Measurements from ENCODE around the gene QRICH1.
A peak's percentile ranks its signal among the peaks of the same experiment; 100 is the strongest.
"Not testable (repeated sequence)": the region's sequence is repeated elsewhere in the genome, so short reads cannot be mapped to it uniquely, and the experiment has no call there.

Gene QRICH1

DNA sequence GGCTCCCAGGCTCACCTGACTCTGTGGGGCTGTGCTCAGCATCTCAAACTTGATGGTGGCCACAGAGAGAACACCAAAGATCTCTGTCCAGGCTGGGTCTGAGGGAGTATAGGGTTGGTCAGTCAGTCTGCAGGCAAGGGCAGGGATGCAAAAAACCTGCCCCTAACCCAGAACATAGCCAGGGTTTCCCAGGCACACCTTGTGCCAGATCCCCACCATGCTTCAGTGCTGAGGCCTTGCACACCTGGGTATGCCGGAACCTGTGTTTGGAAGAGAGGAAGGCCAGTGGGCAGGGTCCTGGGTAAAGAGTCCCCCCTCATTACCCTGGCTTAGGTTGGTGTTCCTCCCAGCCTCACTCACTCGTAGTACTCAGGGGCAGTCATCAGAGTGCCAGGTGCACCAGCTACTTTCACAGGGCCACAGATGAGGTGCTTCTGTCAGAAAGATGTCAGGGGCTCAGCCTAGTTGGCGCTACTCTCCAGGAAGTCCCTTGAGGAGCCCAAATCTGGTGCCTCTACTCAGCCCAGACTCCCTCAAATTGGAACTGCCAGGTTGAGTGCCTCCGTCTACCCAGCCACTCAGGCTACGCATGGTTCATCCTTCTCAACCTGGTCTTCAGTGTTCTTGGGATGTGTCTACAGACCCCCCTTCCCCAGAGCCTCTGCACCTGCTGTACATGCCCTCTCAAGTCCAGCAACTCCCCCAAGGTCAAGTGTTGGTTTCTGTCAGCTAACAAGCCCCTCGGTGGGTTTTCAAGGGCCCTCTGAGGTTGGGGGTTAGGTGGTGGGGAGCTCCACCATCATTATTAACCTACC is 77.2 kb downstream of the QRICH1 start:
- DNase-seq, result no peak

- no peak for DNase-seq
Observed at GRCh38 chr3:49015765-49016164, 78.1 kb downstream of the QRICH1 start.

DNA sequence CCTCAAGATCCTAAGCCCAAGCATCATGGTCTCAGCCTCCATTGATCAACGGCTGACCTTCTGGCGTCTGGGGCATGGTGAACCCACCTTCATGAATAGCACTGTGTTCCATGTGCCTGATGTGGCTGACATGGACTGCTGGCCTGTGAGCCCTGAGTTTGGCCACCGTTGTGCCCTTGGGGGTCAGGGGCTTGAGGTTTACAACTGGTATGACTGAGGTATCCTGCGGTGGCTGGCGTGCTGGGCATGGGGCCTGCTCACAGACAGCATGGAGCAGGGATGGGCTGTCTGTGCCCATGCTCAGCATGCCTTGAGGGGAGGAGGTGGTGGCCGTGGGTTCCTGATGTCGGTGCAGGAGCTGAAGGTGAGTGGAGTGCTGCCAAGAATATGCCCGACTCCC is 78.8 kb downstream of the QRICH1 start:
- DNase-seq, result no peak

DNA sequence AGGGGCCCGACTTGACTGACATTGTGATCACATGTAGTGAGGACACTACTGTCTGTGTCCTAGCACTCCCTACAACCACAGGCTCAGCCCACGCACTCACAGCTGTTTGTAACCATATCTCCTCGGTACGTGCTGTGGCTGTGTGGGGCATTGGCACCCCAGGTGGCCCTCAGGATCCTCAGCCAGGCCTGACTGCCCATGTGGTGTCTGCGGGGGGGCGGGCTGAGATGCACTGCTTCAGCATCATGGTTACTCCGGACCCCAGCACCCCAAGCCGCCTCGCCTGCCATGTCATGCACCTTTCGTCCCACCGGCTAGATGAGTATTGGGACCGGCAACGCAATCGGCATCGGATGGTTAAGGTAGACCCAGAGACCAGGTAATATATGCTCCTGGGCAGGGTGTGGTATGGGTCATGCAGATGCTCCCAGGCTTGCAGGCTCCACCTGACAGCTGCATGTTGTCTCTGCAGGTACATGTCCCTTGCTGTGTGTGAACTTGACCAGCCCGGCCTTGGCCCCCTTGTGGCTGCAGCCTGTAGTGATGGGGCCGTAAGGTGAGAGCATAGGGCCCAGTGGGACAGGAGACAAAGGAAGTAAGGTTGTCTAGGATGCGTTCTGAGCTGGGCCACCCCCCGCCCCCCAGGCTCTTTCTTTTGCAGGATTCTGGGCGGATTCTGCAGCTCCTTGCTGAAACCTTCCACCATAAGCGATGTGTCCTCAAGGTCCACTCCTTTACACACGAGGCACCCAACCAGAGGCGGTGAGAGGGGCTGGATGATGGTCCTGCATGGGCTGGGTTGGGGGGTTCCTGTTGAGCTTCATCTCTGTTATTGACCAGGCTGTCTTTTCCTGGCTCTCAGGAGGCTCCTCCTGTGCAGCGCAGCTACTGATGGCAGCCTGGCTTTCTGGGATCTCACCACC is 79.9 kb downstream of the QRICH1 start:
- no peak for DNase-seq

GRCh38 chr3:49013113-49013737 is 80.6 kb downstream of the QRICH1 start:
- DNase-seq, result no peak

- no peak for DNase-seq
Observed at GRCh38 chr3:49012441-49013017, 81.3 kb downstream of the QRICH1 start.

GRCh38 chr3:49009396-49009795 is 84.5 kb downstream of the QRICH1 start:
- no peak for DNase-seq

- not testable (repeated sequence) for DNase-seq
Observed at GRCh38 chr3:49008627-49009026, 85.2 kb downstream of the QRICH1 start.

DNA sequence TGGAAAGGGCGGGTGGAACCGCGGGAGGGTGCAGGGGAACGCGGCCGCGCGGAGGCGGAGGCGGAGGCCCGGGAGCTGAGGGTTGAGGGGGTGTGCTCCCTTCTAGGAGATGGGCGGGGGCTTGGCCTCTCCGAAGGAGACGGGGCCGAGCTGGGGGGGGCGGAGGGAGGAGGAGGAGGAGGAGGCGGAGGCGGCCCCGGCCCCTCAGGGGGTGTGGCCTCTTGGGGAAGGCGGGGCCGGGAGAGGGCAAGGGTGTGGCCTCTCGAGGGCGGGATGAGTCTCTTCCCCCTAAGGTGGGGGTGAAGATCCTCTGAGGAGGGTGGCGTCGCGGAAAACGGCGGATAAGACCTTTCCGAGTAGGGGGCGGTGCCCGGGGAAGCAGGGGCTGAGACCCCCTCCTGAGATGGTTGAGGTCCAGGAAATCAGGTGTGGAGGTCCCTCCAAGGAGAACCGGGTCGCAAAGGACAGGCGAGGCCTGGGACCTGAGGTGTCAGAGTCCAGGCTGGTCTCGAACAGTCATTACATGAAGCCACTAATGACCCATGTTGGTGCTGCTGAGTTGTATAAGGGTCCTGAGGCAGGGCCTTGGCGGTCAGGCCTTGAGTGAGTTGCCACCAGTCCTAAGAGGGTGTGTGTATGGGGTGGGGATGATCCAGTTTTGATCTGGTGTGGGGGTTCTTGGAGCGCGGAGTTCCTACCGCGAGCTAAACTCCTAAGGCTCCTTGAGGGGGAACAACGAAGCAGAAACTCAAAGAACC is 85.9 kb downstream of the QRICH1 start:
- DNase-seq, result peak; percentile 91

DNA sequence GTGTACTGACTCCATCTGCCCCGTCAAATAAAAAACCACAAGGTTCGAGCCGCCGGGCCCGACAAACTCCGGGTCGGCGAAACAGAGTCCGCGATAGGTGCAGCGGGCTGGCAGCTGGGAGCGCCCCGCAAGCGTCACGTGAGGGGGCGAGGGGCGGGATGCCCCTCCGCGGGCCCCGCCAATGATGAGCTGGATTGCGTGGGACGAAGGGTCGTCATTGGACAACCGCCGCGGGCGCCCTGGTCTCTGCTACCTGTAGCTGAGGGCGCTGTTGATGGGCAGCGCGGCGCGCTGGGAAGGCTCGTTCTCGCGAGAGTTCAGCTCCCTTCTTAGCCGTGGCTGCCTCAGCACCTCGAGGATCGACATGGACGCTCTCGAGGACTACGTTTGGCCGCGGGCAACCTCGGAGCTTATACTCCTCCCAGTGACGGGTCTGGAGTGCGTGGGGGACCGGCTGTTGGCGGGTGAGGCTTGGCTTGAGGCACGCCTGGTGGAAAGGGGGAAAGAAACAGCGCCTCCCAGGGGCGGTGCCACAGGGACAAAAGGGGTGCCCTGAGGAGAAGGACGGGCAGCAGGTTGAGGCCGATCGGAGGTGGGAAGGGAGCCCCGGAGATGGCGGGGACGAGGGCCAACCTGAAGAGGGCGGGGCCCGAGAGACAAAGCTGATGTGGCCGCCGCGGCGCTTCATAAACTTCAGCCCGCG is 86.7 kb downstream of the QRICH1 start, which contains the start of gene WDR6:
WDR6 (plus strand) TSS at position 324 of the 703 bp plus-strand sequence; CDS start at position 365, 41 bp downstream.
- DNase-seq, result peak; percentile 97

DNA sequence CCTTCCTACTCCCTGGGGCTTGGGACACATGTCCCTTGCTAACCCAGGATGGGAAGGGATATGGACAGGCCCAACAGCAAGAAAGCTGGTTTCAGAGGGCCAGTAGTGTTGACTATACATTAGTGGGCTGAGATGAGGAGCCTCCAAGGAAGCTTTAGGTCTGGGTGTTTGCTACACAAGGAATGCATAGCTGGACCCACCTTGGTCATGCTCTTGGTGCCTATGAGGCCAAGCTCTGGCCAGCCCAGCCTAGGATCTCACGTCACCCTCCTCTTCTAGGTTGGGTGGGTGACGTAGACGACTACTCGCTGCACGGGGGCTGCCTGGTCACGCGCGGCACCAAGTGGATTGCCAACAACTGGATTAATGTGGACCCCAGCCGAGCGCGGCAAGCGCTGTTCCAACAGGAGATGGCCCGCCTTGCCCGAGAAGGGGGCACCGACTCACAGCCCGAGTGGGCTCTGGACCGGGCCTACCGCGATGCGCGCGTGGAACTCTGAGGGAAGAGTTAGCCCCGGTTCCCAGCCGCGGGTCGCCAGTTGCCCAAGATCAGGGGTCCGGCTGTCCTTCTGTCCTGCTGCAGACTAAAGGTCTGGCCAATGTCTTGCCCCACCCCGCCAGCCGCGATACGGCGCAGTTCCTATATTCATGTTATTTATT is 87.3 kb downstream of the QRICH1 start:
- DNase-seq, result no peak

GRCh38 chr3:49005998-49006397 is 87.9 kb downstream of the QRICH1 start:
- DNase-seq, result no peak

GRCh38 chr3:49005303-49005680 is 88.6 kb downstream of the QRICH1 start:
- no peak for DNase-seq

DNA sequence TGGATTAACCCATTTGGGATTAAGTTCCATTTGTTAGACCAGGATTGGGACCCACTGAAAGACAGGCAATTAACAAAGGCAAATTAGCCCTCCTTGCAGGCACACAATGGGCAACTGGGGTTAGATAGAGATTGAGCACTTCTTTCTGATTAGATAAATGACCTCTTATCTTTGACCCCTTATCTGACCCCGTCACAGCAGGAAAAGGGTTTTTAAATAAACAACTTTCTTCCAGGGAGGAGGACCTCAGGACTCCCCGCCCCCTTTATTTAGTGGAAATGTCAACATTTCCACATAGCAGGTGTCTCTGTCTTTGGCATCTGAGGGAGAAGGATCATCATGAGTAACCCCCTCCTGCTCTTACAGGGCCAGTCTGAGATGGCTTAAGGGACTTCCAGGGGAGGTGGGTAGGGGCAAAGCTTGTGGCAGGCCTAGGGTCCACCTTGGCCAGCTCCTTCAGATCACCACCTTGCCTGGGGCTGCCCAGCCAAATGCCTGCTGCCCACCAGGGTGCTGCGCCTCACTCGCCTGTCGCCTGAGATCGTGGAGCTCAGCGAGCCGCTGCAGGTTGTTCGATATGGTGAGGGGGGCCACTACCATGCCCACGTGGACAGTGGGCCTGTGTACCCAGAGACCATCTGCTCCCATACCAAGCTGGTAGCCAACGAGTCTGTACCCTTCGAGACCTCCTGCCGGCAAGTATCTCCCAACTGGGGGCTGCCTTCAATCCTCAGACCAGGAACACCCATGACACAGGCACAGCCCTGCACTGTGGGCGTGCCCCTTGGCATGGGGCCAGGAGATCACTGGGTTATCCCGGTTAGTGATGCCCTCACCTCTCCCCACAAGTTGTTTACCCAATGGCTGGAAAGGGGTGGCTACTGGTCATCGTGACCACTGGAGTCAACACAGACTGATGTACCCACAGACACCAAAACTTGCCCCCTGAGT is 89.2 kb downstream of the QRICH1 start:
- DNase-seq, result no peak

GRCh38 chr3:49001155-49001554 is 92.7 kb downstream of the QRICH1 start:
- DNase-seq, result no peak

- no peak for DNase-seq
Observed at GRCh38 chr3:48999085-48999858, 94.6 kb downstream of the QRICH1 start.

- no peak for DNase-seq
Observed at GRCh38 chr3:48997714-48998637, 95.9 kb downstream of the QRICH1 start.
